ENCODE measurements around the gene LENEP. TPM values are rescaled to one million over a fixed set of nuclear protein-coding genes. Genes with fewer than 3 reads are reported as not detected.

Gene LENEP
- total RNA-seq, 1 experiment from 2014 or later = 0.42 TPM

- Histone ChIP-seq H3K36me3 (ENCODE audit: control insufficient read depth in 1 of 2, insufficient read depth in 2 of 2, low read length in 2 of 2) (peaks cover 26 to 55% of the 10 kb centered on the region in 2 experiments; a peak in 3 of 4 replicates), H3K27me3 (ENCODE audit: insufficient read depth, low read length) (no peaks in the 10 kb centered on the region), H3K9me3 (ENCODE audit: control insufficient read depth in 1 of 2, insufficient read depth in 1 of 2, low read depth in 1 of 2, low read length in 2 of 2) (no peaks in the 10 kb centered on the region), H3K9ac (ENCODE audit: low read length) (no peak overlapping the region), H2AFZ (ENCODE audit: low read depth, low read length, poor library complexity, severe bottlenecking) (no peak overlapping the region), H3K4me3 (replicated peaks in 1 of 2; ENCODE audit: low read depth in 1 of 2, low read length in 2 of 2) (no peak overlapping the region), H3K9me2 (ENCODE audit: insufficient read depth) (no peaks in the 10 kb centered on the region), H3K4me2 (ENCODE audit: low read length) (no peak overlapping the region), H3K27ac (ENCODE audit: low read depth, low read length) (no peak overlapping the region), H4K20me1 (ENCODE audit: insufficient read depth) (no peaks in the 10 kb centered on the region), H3K79me2 (ENCODE audit: insufficient read depth, low read length) (peaks cover 60% of the 10 kb centered on the region), H3K4me1 (ENCODE audit: control insufficient read depth in 1 of 2, insufficient read depth in 2 of 2, low read length in 2 of 2) (peaks cover 24 to 52% of the 10 kb centered on the region in 2 experiments)
- ChIA-PET POLR2A (no interaction called here), CTCF (no interaction called here), RAD21 (ENCODE audit: low non-redundant PET in 1 of 2, low total read pairs in 2 of 2, uncharacterized antibody in 2 of 2, unreplicated experiment in 2 of 2) (no interaction called here)
- ATAC-seq (no peak), DNase-seq (ENCODE audit: low read depth, low spot score) (no peak)
- no peak for TF ChIP-seq EGR1 (IDR thresholded peaks at IDR 0.05; ENCODE audit: low read depth)
- no TSS peak for BruUV-seq (replicated peaks)
- intact Hi-C loops (cut with micrococcal nuclease) = no loop called here
Observed at GRCh38 chr1:154966111-154966510, 27.3 kb upstream of the LENEP start.

- H3K27ac ChIP-seq (ENCODE audit: low read depth, low read length) = no peak overlapping the region
Observed at GRCh38 chr1:154967331-154967950, 25.9 kb upstream of the LENEP start.

More at GRCh38 chr1:154967331-154967950, 25.9 kb upstream of the LENEP start:
- CTCF ChIA-PET = no interaction called here
- H4K20me1 ChIP-seq (ENCODE audit: insufficient read depth) = no peaks in the 10 kb centered on the region
- no peak for ATAC-seq
- no peak overlapping the region for H2AFZ ChIP-seq (ENCODE audit: low read depth, low read length, poor library complexity, severe bottlenecking)
- H3K9me2 ChIP-seq (ENCODE audit: insufficient read depth) = no peaks in the 10 kb centered on the region
- no peak overlapping the region for H3K9ac ChIP-seq (ENCODE audit: low read length)
- peaks cover 26 to 55% of the 10 kb centered on the region in 2 experiments; a peak in 3 of 4 replicates for H3K36me3 ChIP-seq (ENCODE audit: control insufficient read depth in 1 of 2, insufficient read depth in 2 of 2, low read length in 2 of 2)
- TF ChIP-seq POLR2A (IDR thresholded peaks at IDR 0.05; ENCODE audit: borderline replicate concordance, extremely low read depth, insufficient read depth, insufficient read length) (no peak), MAX (IDR thresholded peaks at IDR 0.05) (no peak), TCF7L2 (IDR thresholded peaks at IDR 0.05; ENCODE audit: borderline replicate concordance, extremely low read depth, insufficient read depth, insufficient read length) (no peak), SIN3A (IDR thresholded peaks at IDR 0.05; ENCODE audit: low read depth) (no peak)
- TF ChIP-seq, protein P1, sequence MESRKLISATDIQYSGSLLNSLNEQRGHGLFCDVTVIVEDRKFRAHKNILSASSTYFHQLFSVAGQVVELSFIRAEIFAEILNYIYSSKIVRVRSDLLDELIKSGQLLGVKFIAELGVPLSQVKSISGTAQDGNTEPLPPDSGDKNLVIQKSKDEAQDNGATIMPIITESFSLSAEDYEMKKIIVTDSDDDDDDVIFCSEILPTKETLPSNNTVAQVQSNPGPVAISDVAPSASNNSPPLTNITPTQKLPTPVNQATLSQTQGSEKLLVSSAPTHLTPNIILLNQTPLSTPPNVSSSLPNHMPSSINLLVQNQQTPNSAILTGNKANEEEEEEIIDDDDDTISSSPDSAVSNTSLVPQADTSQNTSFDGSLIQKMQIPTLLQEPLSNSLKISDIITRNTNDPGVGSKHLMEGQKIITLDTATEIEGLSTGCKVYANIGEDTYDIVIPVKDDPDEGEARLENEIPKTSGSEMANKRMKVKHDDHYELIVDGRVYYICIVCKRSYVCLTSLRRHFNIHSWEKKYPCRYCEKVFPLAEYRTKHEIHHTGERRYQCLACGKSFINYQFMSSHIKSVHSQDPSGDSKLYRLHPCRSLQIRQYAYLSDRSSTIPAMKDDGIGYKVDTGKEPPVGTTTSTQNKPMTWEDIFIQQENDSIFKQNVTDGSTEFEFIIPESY (IDR thresholded peaks at IDR 0.05; ENCODE audit: extremely low read depth, insufficient replicate concordance, low read length) = no peak
- peaks cover 35 to 60% of the 10 kb centered on the region in 2 experiments for H3K4me1 ChIP-seq (ENCODE audit: control insufficient read depth in 1 of 2, insufficient read depth in 2 of 2, low read length in 2 of 2)
- no peak for DNase-seq (ENCODE audit: low read depth, low spot score)
- RAD21 ChIA-PET (ENCODE audit: low non-redundant PET in 1 of 2, low total read pairs in 2 of 2, uncharacterized antibody in 2 of 2, unreplicated experiment in 2 of 2) = no interaction called here
- H3K4me2 ChIP-seq (ENCODE audit: low read length) = no peak overlapping the region
- no peak overlapping the region for H3K4me3 ChIP-seq (replicated peaks in 1 of 2; ENCODE audit: low read depth in 1 of 2, low read length in 2 of 2)
- POLR2A ChIA-PET = no interaction called here
- no TSS peak for BruUV-seq (replicated peaks)
- H3K27me3 ChIP-seq (ENCODE audit: insufficient read depth, low read length) = no peaks in the 10 kb centered on the region
- intact Hi-C loops (cut with micrococcal nuclease) = no loop called here
- H3K9me3 ChIP-seq (ENCODE audit: control insufficient read depth in 1 of 2, insufficient read depth in 1 of 2, low read depth in 1 of 2, low read length in 2 of 2) = no peaks in the 10 kb centered on the region
- H3K79me2 ChIP-seq (ENCODE audit: insufficient read depth, low read length) = peaks cover 70% of the 10 kb centered on the region

Measured in HCT116 (cell line).